Stimulated activated naive B cell treated with anti-CD40 and anti-IgM and Interleukin-4, amounts not matched to agents 10 μg/mL and 1 μg/mL and 100 μg/mL, for 72 hours (primary cell): Measurements from ENCODE around the gene EGFL8.
A peak's percentile ranks its signal among the peaks of the same experiment; 100 is the strongest.
"Not testable (repeated sequence)": the region's sequence is repeated elsewhere in the genome, so short reads cannot be mapped to it uniquely, and the experiment has no call there.

Experiments
- ATAC-seq, 2 donors: fragments of 150-1000 bp; cut with Tn5 transposase; replicated peaks; 2 replicates each; pipeline ENCODE4 v1.10.0; 2021; ENCODE audit warnings: moderate library complexity in 1 of 2
- DNase-seq: peaks from one replicate; pipeline ENCODE4 v3.0.0; 2021
- H3K27ac Mint-ChIP-seq: one replicate; pipeline ENCODE4 v1.8.0; 2022; ENCODE audit warnings: mild to moderate bottlenecking, mixed read lengths
- H3K27me3 Mint-ChIP-seq, 2 donors: one replicate each; pipeline ENCODE4 v1.8.0; 2022; ENCODE audit warnings: mixed read lengths in 2 of 2
- H3K36me3 Mint-ChIP-seq, 2 donors: one replicate each; pipeline ENCODE4 v1.8.0; 2022; ENCODE audit warnings: mixed read lengths in 2 of 2, mild to moderate bottlenecking in 1 of 2
- H3K4me1 Mint-ChIP-seq, 2 donors: one replicate each; pipeline ENCODE4 v1.8.0; 2022; ENCODE audit warnings: mixed read lengths in 2 of 2, mild to moderate bottlenecking in 1 of 2
- H3K4me3 Mint-ChIP-seq, 2 donors: one replicate each; pipeline ENCODE4 v1.8.0; 2022; ENCODE audit warnings: mild to moderate bottlenecking in 2 of 2, mixed read lengths in 2 of 2, moderate library complexity in 1 of 2
- H3K9me3 Mint-ChIP-seq, 2 donors: one replicate each; pipeline ENCODE4 v1.8.0; 2022; ENCODE audit warnings: mixed read lengths in 2 of 2, mild to moderate bottlenecking in 1 of 2

EGFL8 gene

GRCh38 chr6:32189069-32189741 is 24.8 kb downstream of the EGFL8 start:
- H3K27ac Mint-ChIP-seq, result peak overlapping the region; percentile 89
- peaks cover 43 to 60% of the 10 kb centered on the region in 2 donors for H3K36me3 Mint-ChIP-seq
- H3K4me3 Mint-ChIP-seq, result peak overlapping the region; percentile 90 to 95
- no peaks in the 10 kb centered on the region for H3K9me3 Mint-ChIP-seq
- DNase-seq, result no peak
- no peak for ATAC-seq
- no peaks in the 10 kb centered on the region for H3K27me3 Mint-ChIP-seq
- H3K4me1 Mint-ChIP-seq, result peaks cover 51 to 75% of the 10 kb centered on the region in 2 donors

GRCh38 chr6:32189742-32190053 is 25.3 kb downstream of the EGFL8 start:
- DNase-seq, result no peak
- ATAC-seq, result peak in 1 of 2 donors; percentile 6
- no peaks in the 10 kb centered on the region for H3K27me3 Mint-ChIP-seq
- peak overlapping the region; percentile 89 for H3K27ac Mint-ChIP-seq
- no peaks in the 10 kb centered on the region for H3K9me3 Mint-ChIP-seq
- peak overlapping the region; percentile 90 to 95 for H3K4me3 Mint-ChIP-seq
- peaks cover 52 to 78% of the 10 kb centered on the region in 2 donors for H3K4me1 Mint-ChIP-seq
- peaks cover 42 to 60% of the 10 kb centered on the region in 2 donors for H3K36me3 Mint-ChIP-seq

- H3K27ac Mint-ChIP-seq, result peak within 1 kb of the TSS; percentile 97
- peaks cover 58 to 84% of the 10 kb centered on the region in 2 donors for H3K4me1 Mint-ChIP-seq
- no peaks in the 10 kb centered on the region for H3K9me3 Mint-ChIP-seq
- DNase-seq, result peak; percentile 82
- peak; percentile 72 to 78 for ATAC-seq
- peaks cover 42 to 60% of the 10 kb centered on the region in 2 donors for H3K36me3 Mint-ChIP-seq
- H3K4me3 Mint-ChIP-seq, result peak within 1 kb of the TSS; percentile 95 to 98
- no peaks in the 10 kb centered on the region for H3K27me3 Mint-ChIP-seq
Observed at GRCh38 chr6:32190054-32190851, 25.9 kb downstream of the EGFL8 start, which contains the start of gene PBX2. TSS of gene PBX2 (minus strand) at chr6:32190202. CDS start at chr6:32189915, 287 bp downstream.

- Mint-ChIP-seq H3K4me3 (peak overlapping the region; percentile 95 to 98), H3K27ac (peak overlapping the region; percentile 97), H3K36me3 (peaks cover 35 to 52% of the 10 kb centered on the region in 2 donors), H3K4me1 (peaks cover 54 to 78% of the 10 kb centered on the region in 2 donors), H3K27me3 (no peaks in the 10 kb centered on the region), H3K9me3 (no peaks in the 10 kb centered on the region)
- no peak for ATAC-seq
- no peak for DNase-seq
Observed at GRCh38 chr6:32190911-32191677, 26.7 kb downstream of the EGFL8 start.

- Mint-ChIP-seq H3K4me3 (peak overlapping the region; percentile 95 to 98), H3K4me1 (peaks cover 49 to 75% of the 10 kb centered on the region in 2 donors), H3K36me3 (peaks cover 28 to 44% of the 10 kb centered on the region in 2 donors), H3K27me3 (no peaks in the 10 kb centered on the region), H3K9me3 (no peaks in the 10 kb centered on the region), H3K27ac (peak overlapping the region; percentile 97)
- DNase-seq, result no peak
- ATAC-seq, result no peak
Observed at GRCh38 chr6:32191696-32192607, 27.6 kb downstream of the EGFL8 start.

GRCh38 chr6:32192608-32193039 is 28.2 kb downstream of the EGFL8 start, which contains the start of gene GPSM3:
TSS of gene GPSM3 (minus strand) at chr6:32192643. CDS start at chr6:32192513, 130 bp downstream.
- ATAC-seq (no peak), DNase-seq (peak; percentile 41)
- Mint-ChIP-seq H3K4me3 (peak within 1 kb of the TSS; percentile 95 to 98), H3K4me1 (peaks cover 46 to 73% of the 10 kb centered on the region in 2 donors), H3K27me3 (no peaks in the 10 kb centered on the region), H3K27ac (peak within 1 kb of the TSS; percentile 97), H3K9me3 (no peaks in the 10 kb centered on the region), H3K36me3 (peaks cover 22 to 37% of the 10 kb centered on the region in 2 donors)

GRCh38 chr6:32193096-32193495 is 28.7 kb downstream of the EGFL8 start:
- not testable (repeated sequence) for H3K27me3 Mint-ChIP-seq, DNase-seq, H3K9me3 Mint-ChIP-seq, ATAC-seq
- H3K4me1 Mint-ChIP-seq, result peaks cover 45 to 70% of the 10 kb centered on the region in 2 donors
- peaks cover 20 to 35% of the 10 kb centered on the region in 2 donors for H3K36me3 Mint-ChIP-seq
- peak overlapping the region; percentile 97 for H3K27ac Mint-ChIP-seq
- peak overlapping the region; percentile 95 to 98 for H3K4me3 Mint-ChIP-seq

GRCh38 chr6:32194388-32194787 is 30.0 kb downstream of the EGFL8 start:
- Mint-ChIP-seq H3K27ac (peak overlapping the region; percentile 99), H3K27me3 (no peaks in the 10 kb centered on the region), H3K4me1 (peaks cover 38 to 58% of the 10 kb centered on the region in 2 donors), H3K4me3 (peak overlapping the region in 1 of 2 donors; percentile 94), H3K36me3 (peaks cover 14 to 24% of the 10 kb centered on the region in 2 donors), H3K9me3 (no peaks in the 10 kb centered on the region)
- no peak for ATAC-seq
- no peak for DNase-seq

GRCh38 chr6:32194825-32195651 is 30.6 kb downstream of the EGFL8 start:
- no peak for DNase-seq

GRCh38 chr6:32195652-32195901 is 31.2 kb downstream of the EGFL8 start:
- H3K27ac Mint-ChIP-seq, result peak overlapping the region; percentile 99
- peaks cover 13 to 19% of the 10 kb centered on the region in 2 donors for H3K36me3 Mint-ChIP-seq
- peak overlapping the region; percentile 94 for H3K4me3 Mint-ChIP-seq
- peaks cover 38 to 53% of the 10 kb centered on the region in 2 donors for H3K4me1 Mint-ChIP-seq
- H3K27me3 Mint-ChIP-seq, result no peaks in the 10 kb centered on the region
- peak in 1 of 2 donors; percentile 78 for ATAC-seq
- no peaks in the 10 kb centered on the region for H3K9me3 Mint-ChIP-seq
- DNase-seq, result peak; percentile 100

More at GRCh38 chr6:32194825-32195651, 30.6 kb downstream of the EGFL8 start:
- peak overlapping the region; percentile 99 for H3K27ac Mint-ChIP-seq
- peaks cover 13 to 23% of the 10 kb centered on the region in 2 donors for H3K36me3 Mint-ChIP-seq
- peak overlapping the region; percentile 94 for H3K4me3 Mint-ChIP-seq
- ATAC-seq, result no peak
- H3K4me1 Mint-ChIP-seq, result peaks cover 38 to 58% of the 10 kb centered on the region in 2 donors
- no peaks in the 10 kb centered on the region for H3K9me3 Mint-ChIP-seq
- no peaks in the 10 kb centered on the region for H3K27me3 Mint-ChIP-seq

GRCh38 chr6:32195902-32196681 is 31.7 kb downstream of the EGFL8 start:
- Mint-ChIP-seq H3K9me3 (no peaks in the 10 kb centered on the region), H3K27ac (peak overlapping the region; percentile 99), H3K4me1 (peaks cover 35 to 48% of the 10 kb centered on the region in 2 donors), H3K36me3 (peaks cover 12 to 16% of the 10 kb centered on the region in 2 donors), H3K27me3 (no peaks in the 10 kb centered on the region), H3K4me3 (peak overlapping the region; percentile 94)
- DNase-seq (peak; percentile 85), ATAC-seq (peak; percentile 86 to 88)
